H1 (cell line): ENCODE results near the gene DYNC1I1. TPM values are rescaled to one million over a fixed set of nuclear protein-coding genes. Genes with fewer than 3 reads are reported as not detected.

Source experiments
- CTCF ChIA-PET: fragments of 300-600 bp; sonication (Branson Sonifier 250); formaldehyde crosslinking; loops from one replicate; lab custom pipeline; 2021; ENCODE audit not compliant: partially characterized antibody; lab: Charles Lee
- POLR2A ChIA-PET: fragments of 300-600 bp; sonication (Branson Sonifier 250); formaldehyde crosslinking; loops from one replicate; lab custom pipeline; 2021; ENCODE audit warnings: inconsistent platforms; ENCODE audit not compliant: partially characterized antibody; lab: Charles Lee
- DNase-seq, 2 experiments: peaks; one replicate each; pipeline versions ENCODE4 v3.0.0 to v3.0.0-alpha.2; 2010 to 2022; ENCODE audit warnings: low spot score in 2 of 2, low read depth in 1 of 2, mixed read lengths in 1 of 2
- FAIRE-seq: peaks from 2 replicates; lab custom pipeline; 2011; peaks lifted over from hg19 to GRCh38; lab: Jason Lieb, UNC
- H2AFZ ChIP-seq: 2 replicates; pipeline ENCODE4 v1.8.1; 2012; ENCODE audit warnings: low read length, inconsistent platforms
- H2AK5ac ChIP-seq: 2 replicates; pipeline ENCODE4 v1.6.1; 2013; ENCODE audit warnings: low read depth, low read length
- H2BK120ac ChIP-seq: replicated peaks from 2 replicates; pipeline ENCODE3; 2013; ENCODE audit warnings: low read depth, low read length, inconsistent platforms
- H2BK12ac ChIP-seq: 2 replicates; pipeline ENCODE4 v1.6.1; 2013; ENCODE audit warnings: low read depth, low read length
- H2BK15ac ChIP-seq: 2 replicates; pipeline ENCODE4 v1.6.1; 2013; ENCODE audit warnings: low read length
- H2BK20ac ChIP-seq: 2 replicates; pipeline ENCODE4 v1.6.1; 2013; ENCODE audit warnings: low read length
- H2BK5ac ChIP-seq: 2 replicates; pipeline ENCODE4 v1.6.1; 2013; ENCODE audit warnings: low read depth, low read length
- H3K14ac ChIP-seq: 2 replicates; pipeline ENCODE4 v1.6.1; 2013; ENCODE audit warnings: inconsistent platforms; ENCODE audit not compliant: insufficient read length
- H3K18ac ChIP-seq: 2 replicates; pipeline ENCODE4 v1.6.1; 2013; ENCODE audit warnings: low read length; ENCODE audit errors: extremely low read depth
- H3K23ac ChIP-seq: 2 replicates; pipeline ENCODE4 v1.6.1; 2013; ENCODE audit warnings: inconsistent platforms; ENCODE audit not compliant: insufficient read length
- H3K23me2 ChIP-seq: 2 replicates; pipeline ENCODE4 v1.6.1; 2013; ENCODE audit warnings: low read depth, low read length
- H3K27ac ChIP-seq: 2 replicates; pipeline ENCODE4 v1.6.1; 2011; ENCODE audit warnings: low read depth, low read length, inconsistent platforms
- H3K27me3 ChIP-seq, 4 experiments: replicated peaks in 1 of 4; 1 replicate in 1 of 4; 2 replicates in 3 of 4; pipeline versions ENCODE4 v1.6.1 to v1.8.1; 2011 to 2013; ENCODE audit warnings: low read length in 3 of 4, mild to moderate bottlenecking in 3 of 4, inconsistent platforms in 2 of 4, mixed read lengths in 2 of 4, moderate library complexity in 1 of 4; ENCODE audit not compliant: control insufficient read depth in 3 of 4, insufficient read depth in 3 of 4; ENCODE audit errors: extremely low read depth in 1 of 4
- H3K36me3 ChIP-seq, 4 experiments: 2 replicates each; pipeline versions ENCODE4 v1.6.1 to v1.8.1; 2011 to 2013; ENCODE audit warnings: mild to moderate bottlenecking in 4 of 4, low read length in 3 of 4, moderate library complexity in 2 of 4, control low read depth in 1 of 4, inconsistent platforms in 1 of 4; ENCODE audit not compliant: insufficient read depth in 4 of 4, control insufficient read depth in 2 of 4
- H3K4ac ChIP-seq: replicated peaks from 2 replicates; pipeline ENCODE3; 2013; ENCODE audit warnings: low read length, low read depth, mixed read lengths, inconsistent platforms; ENCODE audit not compliant: insufficient read length
- H3K4me1 ChIP-seq, 4 experiments: replicated peaks in 1 of 4; 1 replicate in 1 of 4; 2 replicates in 3 of 4; pipeline versions ENCODE4 v1.6.1 to v1.8.1; 2011 to 2013; ENCODE audit warnings: low read length in 3 of 4, inconsistent platforms in 2 of 4, mixed read lengths in 1 of 4; ENCODE audit not compliant: insufficient read depth in 4 of 4, control insufficient read depth in 3 of 4
- H3K4me2 ChIP-seq, 2 experiments: 2 replicates each; pipeline versions ENCODE4 v1.6.1 to v1.8.1; 2011 to 2013; ENCODE audit warnings: low read depth in 2 of 2, low read length in 2 of 2, control low read depth in 1 of 2, inconsistent platforms in 1 of 2, mild to moderate bottlenecking in 1 of 2; ENCODE audit not compliant: insufficient read depth in 1 of 2
- H3K4me3 ChIP-seq, 4 experiments: fragments of 200-600, 300-600 bp in 1 of 4; sonication (generic), shearing (Covaris generic), sonication (Bioruptor Twin) in 1 of 4; 2 replicates each; pipeline versions ENCODE4 v1.5.1 to v1.8.1; 2011 to 2016; ENCODE audit warnings: low read length in 4 of 4, low read depth in 3 of 4, control low read depth in 2 of 4, inconsistent platforms in 2 of 4, mild to moderate bottlenecking in 2 of 4, mixed read lengths in 1 of 4, moderate library complexity in 1 of 4; ENCODE audit not compliant: insufficient read depth in 2 of 4; ENCODE audit errors: extremely low read depth in 1 of 4
- H3K56ac ChIP-seq: replicated peaks from 2 replicates; pipeline ENCODE3; 2013; ENCODE audit warnings: low read depth, mild to moderate bottlenecking, mixed read lengths, low read length, inconsistent platforms; ENCODE audit not compliant: insufficient read length
- H3K79me1 ChIP-seq: 2 replicates; pipeline ENCODE4 v1.6.1; 2013; ENCODE audit warnings: low read depth, low read length, control low read depth
- H3K79me2 ChIP-seq, 2 experiments: 2 replicates each; pipeline versions ENCODE4 v1.6.1 to v1.8.1; 2012 to 2013; ENCODE audit warnings: low read length in 2 of 2, mild to moderate bottlenecking in 2 of 2, inconsistent platforms in 1 of 2; ENCODE audit not compliant: insufficient read depth in 2 of 2, control insufficient read depth in 1 of 2
- H3K9ac ChIP-seq, 4 experiments: replicated peaks in 1 of 4; 1 replicate in 1 of 4; 2 replicates in 3 of 4; pipeline versions ENCODE4 v1.6.1 to v1.8.1; 2011 to 2013; ENCODE audit warnings: low read depth in 3 of 4, low read length in 3 of 4, control low read depth in 2 of 4, mild to moderate bottlenecking in 2 of 4, moderate library complexity in 2 of 4, inconsistent platforms in 1 of 4; ENCODE audit errors: extremely low read depth in 1 of 4
- H3K9me3 ChIP-seq, 2 experiments: 2 replicates each; pipeline versions ENCODE4 v1.6.1 to v1.8.1; 2012 to 2013; ENCODE audit warnings: mild to moderate bottlenecking in 2 of 2, moderate library complexity in 2 of 2, control low read depth in 1 of 2, inconsistent platforms in 1 of 2, low read depth in 1 of 2, low read length in 1 of 2, mixed read lengths in 1 of 2; ENCODE audit not compliant: insufficient read depth in 2 of 2
- H4K20me1 ChIP-seq, 2 experiments: replicated peaks in 1 of 2; 2 replicates each; pipeline versions ENCODE3 to v1.8.1; 2011 to 2013; ENCODE audit warnings: inconsistent platforms in 2 of 2, low read length in 2 of 2, mild to moderate bottlenecking in 1 of 2; ENCODE audit not compliant: insufficient read depth in 2 of 2, control insufficient read depth in 1 of 2
- H4K5ac ChIP-seq: 2 replicates; pipeline ENCODE4 v1.6.1; 2013; ENCODE audit warnings: low read length, low read depth, mixed read lengths, inconsistent platforms; ENCODE audit not compliant: insufficient read length
- H4K8ac ChIP-seq: 2 replicates; pipeline ENCODE4 v1.8.0; 2013; ENCODE audit warnings: mild to moderate bottlenecking, moderate library complexity, low read length, inconsistent platforms; ENCODE audit not compliant: insufficient read depth; ENCODE audit errors: extremely low read depth
- H4K91ac ChIP-seq: replicated peaks from 2 replicates; pipeline ENCODE3; 2013; ENCODE audit warnings: low read length, mixed read lengths, inconsistent platforms; ENCODE audit not compliant: insufficient read length
- CREB1 ChIP-seq: IDR thresholded peaks from 2 replicates; pipeline ENCODE4 v1.6.1; 2012; ENCODE audit warnings: inconsistent platforms
- HDAC6 ChIP-seq: IDR thresholded peaks from one replicate; pipeline ENCODE4 v1.7.1; 2012; ENCODE audit warnings: low read depth, mild to moderate bottlenecking, inconsistent platforms, low read length, moderate library complexity
- KDM1A ChIP-seq: fragments of 200-600, 300-600 bp; sonication (generic); IDR thresholded peaks from 2 replicates; pipeline ENCODE4 v1.7.1; 2016; ENCODE audit warnings: mild to moderate bottlenecking, low read length, borderline replicate concordance
- NRF1 ChIP-seq: IDR thresholded peaks from 2 replicates; pipeline ENCODE4 v1.6.1; 2011; ENCODE audit warnings: mild to moderate bottlenecking, low read depth, low read length, improper control_type of control experiment
- POLR2AphosphoS5 ChIP-seq: IDR thresholded peaks from 2 replicates; pipeline ENCODE4 v1.6.1; 2011; ENCODE audit warnings: low read depth, low read length
- RFX5 ChIP-seq: IDR thresholded peaks from 2 replicates; pipeline ENCODE4 v1.6.1; 2011; ENCODE audit warnings: low read depth, low read length, improper control_type of control experiment, borderline replicate concordance
- SIRT6 ChIP-seq: IDR thresholded peaks from one replicate; pipeline ENCODE4 v1.7.1; 2012; ENCODE audit warnings: low read length, inconsistent platforms
- TAF7 ChIP-seq: optimal IDR thresholded peaks from 2 replicates; pipeline ENCODE3; 2011; ENCODE audit warnings: low read depth, mild to moderate bottlenecking, inconsistent platforms, low read length, moderate library complexity, borderline replicate concordance
- TBP ChIP-seq: IDR thresholded peaks from 2 replicates; pipeline ENCODE4 v1.6.1; 2011; ENCODE audit warnings: low read depth, low read length, improper control_type of control experiment
- TEAD4 ChIP-seq: IDR thresholded peaks from 2 replicates; pipeline ENCODE4 v1.6.1; 2012; ENCODE audit warnings: low read depth, low read length, inconsistent platforms, mixed read lengths
- WGBS, 2 experiments: shearing (Covaris generic) in 1 of 2; methylation state at CpG; one replicate each; pipeline versions ENCODE4 v1.1.6 to v1.1.7; 2013 to 2015; ENCODE audit warnings: low lambda C conversion rate in 2 of 2, mixed read lengths in 2 of 2, inconsistent platforms in 1 of 2, low coverage in 1 of 2, missing lambda C conversion rate in 1 of 2; ENCODE audit not compliant: insufficient replicate concordance in 2 of 2, insufficient coverage in 1 of 2, insufficient read length in 1 of 2; ENCODE audit errors: extremely low coverage in 1 of 2, missing lambda C conversion rate in 1 of 2; 5-methylcytosine and 5-hydroxymethylcytosine counted together
- polyA plus RNA-seq, 7 experiments: library from polyadenylated mRNA; depleted of rRNA in 3 of 7; stranded (reverse) in 5 of 7; unstranded in 2 of 7; fragments of >200 nt in 5 of 7; fragments of 200-250 nt in 2 of 7; gene quantifications; 1 replicate in 5 of 7; 2 replicates in 1 of 7; 4 replicates in 1 of 7; pipeline versions ENCODE4 v1.2.1 to v1.2.3, GENCODE V29; 2011 to 2013; ENCODE audit warnings: missing spikeins in 2 of 7, mixed read lengths in 2 of 7
- total RNA-seq: library from RNA; stranded (reverse); fragmentation: NEBNext Ultra II Directional; extraction: Animal tissue kit (Norgen Biotek cat#: 25700); gene quantifications from 2 replicates; pipeline ENCODE4 v1.2.1, GENCODE V29; 2021
- TF ChIP-seq, protein P1 (sequence below): IDR thresholded peaks from 2 replicates; pipeline ENCODE4 v1.6.1; 2011; ENCODE audit warnings: low read length, improper control_type of control experiment
- TF ChIP-seq, protein P2 (sequence below): IDR thresholded peaks from 2 replicates; pipeline ENCODE4 v1.6.1; 2012; ENCODE audit warnings: inconsistent platforms

DYNC1I1 gene
- total and polyA plus RNA-seq, 2 of the 8 experiments (the other 6 are each of a cell fraction or from before 2014, with no cell fraction given) = 0.45 to 0.58 TPM

DNA sequence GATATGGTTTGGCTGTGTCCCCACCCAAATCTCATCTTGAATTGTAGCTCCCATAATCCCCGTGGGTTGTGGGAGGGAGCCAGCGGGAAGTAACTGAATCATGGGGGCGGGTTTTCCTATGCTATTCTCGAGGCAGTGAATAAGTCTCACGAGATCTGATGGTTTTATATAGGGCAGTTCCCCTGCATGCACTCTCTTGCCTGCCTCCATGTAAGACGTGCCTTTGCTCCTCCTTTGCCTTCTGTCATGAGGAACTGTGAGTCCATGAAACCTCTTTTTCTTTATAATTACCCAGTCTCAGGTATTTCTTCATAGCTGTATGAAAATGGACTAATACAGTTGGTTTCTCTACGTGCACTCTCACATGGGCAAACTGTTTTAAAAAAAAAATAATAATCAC is 341.8 kb downstream of the DYNC1I1 start:
- H2BK15ac ChIP-seq = no peak overlapping the region
- no peak for DNase-seq
- ChIA-PET POLR2A (no interaction called here), CTCF (interaction anchor here (1.0 to 1.2 kb wide), 2 partner anchors 16 to 300 kb away, joined by 3 to 4 read pairs; no protein-coding TSS in a partner anchor)
- no peak overlapping the region for H2BK12ac ChIP-seq
- H2AFZ ChIP-seq = no peak overlapping the region
- H3K4me1 ChIP-seq = peaks cover 0 to 5% (median 0%) of the 10 kb centered on the region in 4 experiments; a peak in 3 of 7 replicates
- no peak overlapping the region for H3K4me3 ChIP-seq
- H3K18ac ChIP-seq = no peak overlapping the region
- H4K5ac ChIP-seq = no peak overlapping the region
- no peak for TF ChIP-seq TBP
- no peak for TF ChIP-seq CREB1
- TF ChIP-seq NRF1 = no peak
- TF ChIP-seq SIRT6 = no peak
- no peak for TF ChIP-seq KDM1A
- TF ChIP-seq, protein P1, sequence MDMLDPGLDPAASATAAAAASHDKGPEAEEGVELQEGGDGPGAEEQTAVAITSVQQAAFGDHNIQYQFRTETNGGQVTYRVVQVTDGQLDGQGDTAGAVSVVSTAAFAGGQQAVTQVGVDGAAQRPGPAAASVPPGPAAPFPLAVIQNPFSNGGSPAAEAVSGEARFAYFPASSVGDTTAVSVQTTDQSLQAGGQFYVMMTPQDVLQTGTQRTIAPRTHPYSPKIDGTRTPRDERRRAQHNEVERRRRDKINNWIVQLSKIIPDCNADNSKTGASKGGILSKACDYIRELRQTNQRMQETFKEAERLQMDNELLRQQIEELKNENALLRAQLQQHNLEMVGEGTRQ = no peak
- TF ChIP-seq TAF7 = no peak
- TF ChIP-seq POLR2AphosphoS5 = no peak
- no peak for TF ChIP-seq RFX5
- TF ChIP-seq HDAC6 = no peak
- TF ChIP-seq, protein P2, sequence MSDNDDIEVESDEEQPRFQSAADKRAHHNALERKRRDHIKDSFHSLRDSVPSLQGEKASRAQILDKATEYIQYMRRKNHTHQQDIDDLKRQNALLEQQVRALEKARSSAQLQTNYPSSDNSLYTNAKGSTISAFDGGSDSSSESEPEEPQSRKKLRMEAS = no peak
- TF ChIP-seq TEAD4 = no peak
- H4K8ac ChIP-seq = no peak overlapping the region
- no peaks in the 10 kb centered on the region for H4K20me1 ChIP-seq
- 87% methylated on average over 7 of the region's 7 CpGs; no CpG with 5 or more reads in 1 of the 2 experiments for WGBS, 2 experiments
- H3K4me2 ChIP-seq = no peak overlapping the region
- H3K36me3 ChIP-seq = no peaks in the 10 kb centered on the region
- no peaks in the 10 kb centered on the region for H3K79me1 ChIP-seq
- H3K56ac ChIP-seq = no peak overlapping the region
- no peak overlapping the region for H3K9ac ChIP-seq
- H3K27ac ChIP-seq = no peak overlapping the region
- H3K4ac ChIP-seq = no peak overlapping the region
- H2BK5ac ChIP-seq = no peak overlapping the region
- no peak for FAIRE-seq
- H2AK5ac ChIP-seq = no peak overlapping the region
- H3K14ac ChIP-seq = no peak overlapping the region
- H3K9me3 ChIP-seq = no peaks in the 10 kb centered on the region
- no peaks in the 10 kb centered on the region for H3K23me2 ChIP-seq
- no peak overlapping the region for H4K91ac ChIP-seq
- no peak overlapping the region for H3K23ac ChIP-seq
- no peak overlapping the region for H2BK120ac ChIP-seq
- H3K27me3 ChIP-seq = no peaks in the 10 kb centered on the region
- no peaks in the 10 kb centered on the region for H3K79me2 ChIP-seq
- H2BK20ac ChIP-seq = no peak overlapping the region
